ENCODE results near the gene TRMU.

The TRMU gene

GRCh38 chr22:46354176-46354992, 18.9 kb downstream of the TRMU start:
- no peak overlapping the region for H3K4me3 ChIP-seq (ENCODE audit: low read depth, low read length)
- no peak for DNase-seq (ENCODE audit: low read depth)
- in situ Hi-C loops (cut with HindIII; ENCODE audit: low sequenced_read_pairs), result no loop called here
- no peak for TF ChIP-seq CTCF (IDR thresholded peaks at IDR 0.05; ENCODE audit: low read depth, low read length, missing control alignments)

GRCh38 chr22:46354993-46355305, 19.4 kb downstream of the TRMU start:
- TF ChIP-seq CTCF (IDR thresholded peaks at IDR 0.05; ENCODE audit: low read depth, low read length, missing control alignments), result no peak
- H3K4me3 ChIP-seq (ENCODE audit: low read depth, low read length), result no peak overlapping the region
- no peak for DNase-seq (ENCODE audit: low read depth)
- in situ Hi-C loops (cut with HindIII; ENCODE audit: low sequenced_read_pairs), result no loop called here

- H3K4me3 ChIP-seq (ENCODE audit: low read depth, low read length), result no peak overlapping the region
- TF ChIP-seq CTCF (IDR thresholded peaks at IDR 0.05; ENCODE audit: low read depth, low read length, missing control alignments), result peak; percentile 88
- in situ Hi-C loops (cut with HindIII; ENCODE audit: low sequenced_read_pairs), result no loop called here
- DNase-seq (ENCODE audit: low read depth), result peak; percentile 42
Observed at GRCh38 chr22:46355369-46355995, 20.0 kb downstream of the TRMU start.

GRCh38 chr22:46355996-46356471, 20.5 kb downstream of the TRMU start:
- in situ Hi-C loops (cut with HindIII; ENCODE audit: low sequenced_read_pairs), result no loop called here
- DNase-seq (ENCODE audit: low read depth), result no peak
- no peak overlapping the region for H3K4me3 ChIP-seq (ENCODE audit: low read depth, low read length)

GRCh38 chr22:46356496-46357480, 21.3 kb downstream of the TRMU start:
- no peak for DNase-seq (ENCODE audit: low read depth)
- in situ Hi-C loops (cut with HindIII; ENCODE audit: low sequenced_read_pairs), result no loop called here
- TF ChIP-seq CTCF (IDR thresholded peaks at IDR 0.05; ENCODE audit: low read depth, low read length, missing control alignments), result no peak
- no peak overlapping the region for H3K4me3 ChIP-seq (ENCODE audit: low read depth, low read length)

More at GRCh38 chr22:46355996-46356471, 20.5 kb downstream of the TRMU start:
- no peak for TF ChIP-seq CTCF (IDR thresholded peaks at IDR 0.05; ENCODE audit: low read depth, low read length, missing control alignments)
